Astrocyte (in vitro differentiated cells and primary cell): ENCODE results near the gene LRRC47. TPM values are rescaled to one million over a fixed set of nuclear protein-coding genes. Genes with fewer than 3 reads are reported as not detected.

Experiments used
- DNase-seq: peaks from one replicate; pipeline ENCODE4 v3.0.0-alpha.2; 2010; ENCODE audit warnings: low read depth
- FAIRE-seq: peaks from 2 replicates; lab custom pipeline; 2011; peaks lifted over from hg19 to GRCh38; lab: Jason Lieb, UNC
- H2AFZ ChIP-seq: 2 replicates; pipeline ENCODE4 v1.6.0; 2012; ENCODE audit warnings: low read depth, low read length, inconsistent platforms
- H3K27ac ChIP-seq: 2 replicates; pipeline ENCODE4 v1.5.1; 2011; ENCODE audit warnings: low read depth, low read length, inconsistent platforms
- H3K27me3 ChIP-seq: 2 replicates; pipeline ENCODE4 v1.6.0; 2011; ENCODE audit warnings: low read length, inconsistent platforms; ENCODE audit not compliant: insufficient read depth
- H3K36me3 ChIP-seq: 2 replicates; pipeline ENCODE4 v1.5.1; 2011; ENCODE audit warnings: low read length, inconsistent platforms; ENCODE audit not compliant: insufficient read depth
- H3K4me1 ChIP-seq: 2 replicates; pipeline ENCODE4 v1.5.1; 2011; ENCODE audit warnings: low read length, inconsistent platforms; ENCODE audit not compliant: insufficient read depth
- H3K4me2 ChIP-seq: 2 replicates; pipeline ENCODE4 v1.6.0; 2012; ENCODE audit warnings: low read length, inconsistent platforms
- H3K4me3 ChIP-seq: 2 replicates; pipeline ENCODE4 v1.5.1; 2011; ENCODE audit warnings: low read depth, mild to moderate bottlenecking, low read length, inconsistent platforms; ENCODE audit not compliant: insufficient read depth
- H3K79me2 ChIP-seq: 2 replicates; pipeline ENCODE4 v1.6.0; 2012; ENCODE audit warnings: mild to moderate bottlenecking, low read length, inconsistent platforms; ENCODE audit not compliant: insufficient read depth
- H3K9ac ChIP-seq: 2 replicates; pipeline ENCODE4 v1.6.0; 2012; ENCODE audit warnings: mild to moderate bottlenecking, low read length, inconsistent platforms
- H3K9me3 ChIP-seq: 2 replicates; pipeline ENCODE4 v1.5.1; 2012; ENCODE audit warnings: low read depth, mild to moderate bottlenecking, low read length, inconsistent platforms; ENCODE audit not compliant: insufficient read depth
- H4K20me1 ChIP-seq: 2 replicates; pipeline ENCODE4 v1.6.0; 2012; ENCODE audit warnings: low read length, inconsistent platforms; ENCODE audit not compliant: insufficient read depth
- H3K27ac Mint-ChIP-seq: one replicate; pipeline ENCODE4 v1.8.0; 2021; ENCODE audit warnings: mild to moderate bottlenecking, mixed read lengths; ENCODE audit not compliant: unreplicated experiment
- H3K27me3 Mint-ChIP-seq: one replicate; pipeline ENCODE4 v1.8.0; 2021; ENCODE audit warnings: low read depth, mixed read lengths; ENCODE audit not compliant: unreplicated experiment
- H3K36me3 Mint-ChIP-seq: one replicate; pipeline ENCODE4 v1.8.0; 2021; ENCODE audit warnings: low read depth, mixed read lengths; ENCODE audit not compliant: unreplicated experiment
- H3K4me1 Mint-ChIP-seq: one replicate; pipeline ENCODE4 v1.8.0; 2021; ENCODE audit warnings: low read depth, mixed read lengths; ENCODE audit not compliant: unreplicated experiment
- H3K4me3 Mint-ChIP-seq: one replicate; pipeline ENCODE4 v1.8.0; 2021; ENCODE audit warnings: mild to moderate bottlenecking, moderate library complexity, mixed read lengths; ENCODE audit not compliant: unreplicated experiment
- H3K9me3 Mint-ChIP-seq: one replicate; pipeline ENCODE4 v1.8.0; 2021; ENCODE audit warnings: mild to moderate bottlenecking, mixed read lengths; ENCODE audit not compliant: unreplicated experiment
- EZH2 ChIP-seq: IDR thresholded peaks from 2 replicates; pipeline ENCODE4 v1.6.1; 2012; ENCODE audit warnings: mild to moderate bottlenecking, low read length, inconsistent platforms; ENCODE audit not compliant: insufficient read depth
- total RNA-seq: library from RNA; stranded (reverse); gene quantifications from 2 replicates; pipeline ENCODE4 v1.2.1, GENCODE V29; 2021
- TF ChIP-seq, protein P1 (sequence below): IDR thresholded peaks from 2 replicates; pipeline ENCODE4 v1.5.1; 2011; ENCODE audit warnings: low read depth, mild to moderate bottlenecking, inconsistent platforms, low read length, moderate library complexity; ENCODE audit not compliant: insufficient read depth

Gene LRRC47
- total RNA-seq, 1 donor from 2014 or later = 51.5 TPM

DNA sequence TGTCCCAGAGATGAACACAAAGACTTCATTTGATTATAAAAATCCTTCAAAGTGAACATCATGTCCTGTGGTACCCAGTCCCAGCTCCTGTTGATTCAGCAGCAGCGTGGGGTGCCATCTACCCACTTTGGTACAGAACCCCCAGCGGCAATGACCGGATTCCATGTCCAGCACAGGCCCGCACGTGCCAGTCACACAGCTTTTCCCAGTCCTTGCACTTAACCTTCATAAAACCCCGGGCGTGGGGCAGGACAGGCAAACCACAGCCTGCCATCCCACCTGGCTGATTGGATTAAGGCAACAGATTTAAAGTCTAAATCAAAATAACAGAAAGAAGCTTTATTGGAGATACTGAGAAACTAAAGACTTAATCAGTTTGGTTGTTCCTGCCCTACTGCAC lies 45.2 kb upstream of the LRRC47 start:
- no peaks in the 10 kb centered on the region for H3K27me3 ChIP-seq
- H3K9me3 ChIP-seq = no peaks in the 10 kb centered on the region
- H3K79me2 ChIP-seq = no peaks in the 10 kb centered on the region
- H3K4me1 ChIP-seq = no peaks in the 10 kb centered on the region
- no peaks in the 10 kb centered on the region for H3K27me3 Mint-ChIP-seq
- H3K36me3 ChIP-seq = peaks cover 18% of the 10 kb centered on the region
- H3K4me3 Mint-ChIP-seq = no peak overlapping the region
- H3K9ac ChIP-seq = no peak overlapping the region
- no peak overlapping the region for H3K27ac ChIP-seq
- no peak overlapping the region for H2AFZ ChIP-seq
- H3K27ac Mint-ChIP-seq = no peak overlapping the region
- DNase-seq = no peak
- H3K4me2 ChIP-seq = no peak overlapping the region
- no peak for TF ChIP-seq EZH2
- TF ChIP-seq, protein P1, sequence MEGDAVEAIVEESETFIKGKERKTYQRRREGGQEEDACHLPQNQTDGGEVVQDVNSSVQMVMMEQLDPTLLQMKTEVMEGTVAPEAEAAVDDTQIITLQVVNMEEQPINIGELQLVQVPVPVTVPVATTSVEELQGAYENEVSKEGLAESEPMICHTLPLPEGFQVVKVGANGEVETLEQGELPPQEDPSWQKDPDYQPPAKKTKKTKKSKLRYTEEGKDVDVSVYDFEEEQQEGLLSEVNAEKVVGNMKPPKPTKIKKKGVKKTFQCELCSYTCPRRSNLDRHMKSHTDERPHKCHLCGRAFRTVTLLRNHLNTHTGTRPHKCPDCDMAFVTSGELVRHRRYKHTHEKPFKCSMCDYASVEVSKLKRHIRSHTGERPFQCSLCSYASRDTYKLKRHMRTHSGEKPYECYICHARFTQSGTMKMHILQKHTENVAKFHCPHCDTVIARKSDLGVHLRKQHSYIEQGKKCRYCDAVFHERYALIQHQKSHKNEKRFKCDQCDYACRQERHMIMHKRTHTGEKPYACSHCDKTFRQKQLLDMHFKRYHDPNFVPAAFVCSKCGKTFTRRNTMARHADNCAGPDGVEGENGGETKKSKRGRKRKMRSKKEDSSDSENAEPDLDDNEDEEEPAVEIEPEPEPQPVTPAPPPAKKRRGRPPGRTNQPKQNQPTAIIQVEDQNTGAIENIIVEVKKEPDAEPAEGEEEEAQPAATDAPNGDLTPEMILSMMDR = no peak
- no peak for FAIRE-seq
- H4K20me1 ChIP-seq = no peaks in the 10 kb centered on the region
- H3K4me1 Mint-ChIP-seq = no peaks in the 10 kb centered on the region
- H3K9me3 Mint-ChIP-seq = no peaks in the 10 kb centered on the region
- H3K4me3 ChIP-seq = no peak overlapping the region
- H3K36me3 Mint-ChIP-seq = peaks cover 31% of the 10 kb centered on the region

DNA sequence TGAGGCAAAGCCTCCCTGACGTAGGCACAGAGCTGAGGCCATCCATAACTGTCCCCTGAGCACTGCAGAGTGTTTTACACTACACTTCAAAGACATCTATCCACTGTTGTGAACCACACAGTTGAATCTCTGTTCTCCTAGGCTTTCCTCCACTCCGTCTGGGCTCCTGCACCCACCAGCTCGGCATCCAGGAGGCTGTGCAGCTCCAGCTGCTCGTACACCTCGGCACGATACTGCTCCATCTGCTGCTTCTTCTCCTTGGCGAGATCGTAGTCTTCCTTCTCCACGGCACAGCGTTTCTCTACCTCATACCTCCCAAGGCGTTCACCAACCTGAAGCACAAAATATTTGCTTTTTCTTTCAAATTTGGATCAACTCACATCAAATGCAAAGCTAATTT lies 42.5 kb upstream of the LRRC47 start:
- no peak for FAIRE-seq
- H3K27me3 Mint-ChIP-seq = no peaks in the 10 kb centered on the region
- H3K4me1 ChIP-seq = no peaks in the 10 kb centered on the region

DNA sequence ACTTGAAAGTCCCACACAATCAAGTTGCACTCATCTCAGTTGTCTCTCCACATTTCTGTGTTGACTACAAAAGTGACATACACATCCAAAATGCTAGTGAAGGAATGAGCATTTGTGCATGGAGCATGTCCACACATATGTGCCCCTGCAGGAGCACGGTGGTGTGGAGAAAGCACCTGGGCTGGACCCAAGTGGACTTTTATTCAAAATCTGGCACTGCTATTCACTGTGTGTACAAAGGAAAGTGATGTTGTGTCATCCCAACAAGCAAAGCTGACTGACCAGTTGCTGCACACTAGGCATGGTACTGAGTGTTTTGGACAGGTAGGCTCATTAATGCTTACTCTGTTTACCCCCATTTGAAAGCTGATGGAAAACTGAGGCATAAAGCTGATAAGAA lies 41.4 kb upstream of the LRRC47 start:
- H3K4me3 Mint-ChIP-seq = no peak overlapping the region
- Histone ChIP-seq H2AFZ (no peak overlapping the region), H3K36me3 (peaks cover 23% of the 10 kb centered on the region), H3K79me2 (no peaks in the 10 kb centered on the region), H3K27me3 (no peaks in the 10 kb centered on the region), H3K27ac (no peak overlapping the region), H3K4me2 (no peak overlapping the region), H3K4me3 (no peak overlapping the region), H3K9me3 (no peaks in the 10 kb centered on the region), H4K20me1 (no peaks in the 10 kb centered on the region), H3K9ac (no peak overlapping the region), H3K4me1 (no peaks in the 10 kb centered on the region)
- H3K36me3 Mint-ChIP-seq = peaks cover 36% of the 10 kb centered on the region
- no peaks in the 10 kb centered on the region for H3K9me3 Mint-ChIP-seq
- H3K4me1 Mint-ChIP-seq = no peaks in the 10 kb centered on the region
- DNase-seq = no peak
- no peak for FAIRE-seq
- TF ChIP-seq, protein P1 = no peak
- no peak for TF ChIP-seq EZH2
- no peak overlapping the region for H3K27ac Mint-ChIP-seq
- no peaks in the 10 kb centered on the region for H3K27me3 Mint-ChIP-seq

More for the DNA sequence above, 42.5 kb upstream of the LRRC47 start:
- Histone ChIP-seq H3K4me3 (no peak overlapping the region), H2AFZ (no peak overlapping the region), H3K36me3 (peaks cover 18% of the 10 kb centered on the region), H3K27ac (no peak overlapping the region), H3K4me2 (no peak overlapping the region), H4K20me1 (no peaks in the 10 kb centered on the region), H3K27me3 (no peaks in the 10 kb centered on the region), H3K9ac (no peak overlapping the region), H3K79me2 (no peaks in the 10 kb centered on the region), H3K9me3 (no peaks in the 10 kb centered on the region)
- H3K9me3 Mint-ChIP-seq = no peaks in the 10 kb centered on the region
- H3K27ac Mint-ChIP-seq = no peak overlapping the region
- no peaks in the 10 kb centered on the region for H3K4me1 Mint-ChIP-seq
- H3K36me3 Mint-ChIP-seq = peaks cover 38% of the 10 kb centered on the region
- DNase-seq = no peak
- TF ChIP-seq, protein P1 = no peak
- TF ChIP-seq EZH2 = no peak
- no peak overlapping the region for H3K4me3 Mint-ChIP-seq
